Measurements from ENCODE around the gene CBFA2T2.

Gene CBFA2T2

DNA sequence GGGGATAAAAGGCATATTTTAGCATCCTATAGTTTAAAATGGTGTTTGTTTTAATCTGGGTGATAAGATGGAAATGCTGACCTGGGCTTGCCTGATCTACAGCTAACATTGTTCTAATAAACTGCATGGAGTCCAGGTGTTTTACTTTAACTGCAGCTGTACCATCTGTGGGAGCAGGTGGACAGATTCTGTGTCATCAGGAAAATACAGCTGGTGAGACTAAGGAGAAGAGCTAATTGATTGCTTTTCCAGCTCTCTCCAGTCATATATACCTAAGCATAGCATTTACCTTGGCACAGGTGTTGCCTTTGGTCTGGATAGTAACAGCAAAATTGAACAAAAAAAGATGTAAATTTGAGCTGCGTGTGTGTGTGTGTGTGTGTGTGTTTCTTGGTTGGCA lies 31.6 kb downstream of the CBFA2T2 start:
- TF ChIP-seq POLR2AphosphoS5 (IDR thresholded peaks at IDR 0.05; ENCODE audit: low read depth, low read length) (no peak), SIN3A (IDR thresholded peaks at IDR 0.05; ENCODE audit: borderline replicate concordance, insufficient read depth, low read length) (no peak), TAF1 (IDR thresholded peaks at IDR 0.05; ENCODE audit: borderline replicate concordance, insufficient read depth, low read length) (no peak), FOXP2 (optimal IDR thresholded peaks at IDR 0.05; ENCODE audit: borderline replicate concordance, extremely low read depth, extremely low read length, insufficient read depth) (no peak)
- TF ChIP-seq, protein P1, sequence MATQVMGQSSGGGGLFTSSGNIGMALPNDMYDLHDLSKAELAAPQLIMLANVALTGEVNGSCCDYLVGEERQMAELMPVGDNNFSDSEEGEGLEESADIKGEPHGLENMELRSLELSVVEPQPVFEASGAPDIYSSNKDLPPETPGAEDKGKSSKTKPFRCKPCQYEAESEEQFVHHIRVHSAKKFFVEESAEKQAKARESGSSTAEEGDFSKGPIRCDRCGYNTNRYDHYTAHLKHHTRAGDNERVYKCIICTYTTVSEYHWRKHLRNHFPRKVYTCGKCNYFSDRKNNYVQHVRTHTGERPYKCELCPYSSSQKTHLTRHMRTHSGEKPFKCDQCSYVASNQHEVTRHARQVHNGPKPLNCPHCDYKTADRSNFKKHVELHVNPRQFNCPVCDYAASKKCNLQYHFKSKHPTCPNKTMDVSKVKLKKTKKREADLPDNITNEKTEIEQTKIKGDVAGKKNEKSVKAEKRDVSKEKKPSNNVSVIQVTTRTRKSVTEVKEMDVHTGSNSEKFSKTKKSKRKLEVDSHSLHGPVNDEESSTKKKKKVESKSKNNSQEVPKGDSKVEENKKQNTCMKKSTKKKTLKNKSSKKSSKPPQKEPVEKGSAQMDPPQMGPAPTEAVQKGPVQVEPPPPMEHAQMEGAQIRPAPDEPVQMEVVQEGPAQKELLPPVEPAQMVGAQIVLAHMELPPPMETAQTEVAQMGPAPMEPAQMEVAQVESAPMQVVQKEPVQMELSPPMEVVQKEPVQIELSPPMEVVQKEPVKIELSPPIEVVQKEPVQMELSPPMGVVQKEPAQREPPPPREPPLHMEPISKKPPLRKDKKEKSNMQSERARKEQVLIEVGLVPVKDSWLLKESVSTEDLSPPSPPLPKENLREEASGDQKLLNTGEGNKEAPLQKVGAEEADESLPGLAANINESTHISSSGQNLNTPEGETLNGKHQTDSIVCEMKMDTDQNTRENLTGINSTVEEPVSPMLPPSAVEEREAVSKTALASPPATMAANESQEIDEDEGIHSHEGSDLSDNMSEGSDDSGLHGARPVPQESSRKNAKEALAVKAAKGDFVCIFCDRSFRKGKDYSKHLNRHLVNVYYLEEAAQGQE (IDR thresholded peaks at IDR 0.05; ENCODE audit: insufficient read depth in 1 of 2, low read depth in 2 of 2, low read length in 2 of 2) = no peak

DNA sequence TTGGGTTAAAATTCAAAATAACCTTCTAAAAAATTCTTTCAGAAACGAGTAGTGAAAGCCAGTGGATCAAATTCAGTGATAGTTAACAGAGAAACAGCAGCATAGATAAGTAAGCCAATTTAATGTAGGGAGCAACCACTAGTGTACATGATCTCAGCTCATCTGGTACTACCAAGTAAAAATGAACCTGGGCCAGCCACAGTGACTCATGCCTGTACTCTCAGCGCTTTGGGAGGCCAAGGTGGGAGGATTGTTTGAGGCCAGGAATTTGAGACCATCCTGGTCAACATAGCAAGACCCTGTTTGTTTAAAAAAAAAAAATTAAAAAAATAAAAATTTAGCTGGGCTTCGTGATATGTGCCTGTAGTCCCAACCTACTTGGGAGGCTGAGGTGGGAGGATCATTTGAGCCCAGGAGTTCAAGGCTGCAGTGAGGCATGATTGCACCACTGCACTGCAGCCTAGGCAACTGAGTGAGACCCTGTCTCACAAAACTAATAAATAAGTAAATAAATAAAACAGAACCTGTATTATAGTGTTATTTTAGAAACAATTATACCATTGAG lies 32.4 kb downstream of the CBFA2T2 start:
- TF ChIP-seq, protein P1 (IDR thresholded peaks at IDR 0.05; ENCODE audit: insufficient read depth in 1 of 2, low read depth in 2 of 2, low read length in 2 of 2) = no peak
- TF ChIP-seq POLR2AphosphoS5 (IDR thresholded peaks at IDR 0.05; ENCODE audit: low read depth, low read length) = no peak

DNA sequence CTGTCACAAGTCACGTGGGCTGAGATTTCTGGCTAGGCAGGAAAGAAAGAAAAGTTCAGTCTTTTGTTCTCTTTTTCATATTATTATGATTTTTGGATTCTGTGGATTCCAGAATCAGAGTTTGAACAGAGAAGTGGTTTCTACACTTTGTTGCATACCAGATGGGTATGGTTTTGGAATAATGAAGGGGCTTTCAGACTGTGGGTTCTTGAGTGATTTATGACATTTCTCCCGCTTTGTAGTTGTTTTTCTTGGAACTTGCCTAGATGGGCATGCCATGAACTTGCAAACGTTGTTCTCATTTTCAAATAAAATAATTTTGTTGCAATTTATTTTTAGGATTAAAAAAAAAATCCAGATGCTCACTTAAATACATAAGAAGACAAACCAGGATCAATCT lies 34.4 kb downstream of the CBFA2T2 start:
- TF ChIP-seq FOXP2 (optimal IDR thresholded peaks at IDR 0.05; ENCODE audit: borderline replicate concordance, extremely low read depth, extremely low read length, insufficient read depth) = no peak
- no peak for TF ChIP-seq SIN3A (IDR thresholded peaks at IDR 0.05; ENCODE audit: borderline replicate concordance, insufficient read depth, low read length)
- no peak for TF ChIP-seq POLR2AphosphoS5 (IDR thresholded peaks at IDR 0.05; ENCODE audit: low read depth, low read length)
- no peak for TF ChIP-seq TAF1 (IDR thresholded peaks at IDR 0.05; ENCODE audit: borderline replicate concordance, insufficient read depth, low read length)
- TF ChIP-seq, protein P1 (IDR thresholded peaks at IDR 0.05; ENCODE audit: insufficient read depth in 1 of 2, low read depth in 2 of 2, low read length in 2 of 2) = no peak

DNA sequence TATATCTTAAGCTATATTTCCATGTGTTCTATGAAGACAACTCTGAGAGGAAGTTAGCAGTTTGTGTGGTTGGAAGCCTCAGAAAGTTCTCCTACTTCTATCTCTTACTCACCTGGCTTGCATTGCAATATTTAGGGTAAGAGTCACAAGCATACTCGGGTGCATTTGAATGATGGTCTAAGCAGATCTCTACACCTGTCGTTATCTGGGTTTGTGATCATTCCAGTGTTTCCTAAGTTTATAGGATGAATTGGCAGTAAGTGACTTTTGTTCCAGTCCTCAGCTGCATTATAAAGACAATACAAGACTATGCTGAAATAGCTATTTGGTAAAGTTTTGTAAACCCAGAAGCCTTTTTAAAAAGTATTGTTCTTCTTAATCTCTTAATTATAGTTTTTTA lies 36.9 kb downstream of the CBFA2T2 start:
- no peak for TF ChIP-seq SIN3A (IDR thresholded peaks at IDR 0.05; ENCODE audit: borderline replicate concordance, insufficient read depth, low read length)
- TF ChIP-seq POLR2AphosphoS5 (IDR thresholded peaks at IDR 0.05; ENCODE audit: low read depth, low read length) = no peak
- TF ChIP-seq, protein P1 (IDR thresholded peaks at IDR 0.05; ENCODE audit: insufficient read depth in 1 of 2, low read depth in 2 of 2, low read length in 2 of 2) = no peak
- TF ChIP-seq FOXP2 (optimal IDR thresholded peaks at IDR 0.05; ENCODE audit: borderline replicate concordance, extremely low read depth, extremely low read length, insufficient read depth) = no peak
- no peak for TF ChIP-seq TAF1 (IDR thresholded peaks at IDR 0.05; ENCODE audit: borderline replicate concordance, insufficient read depth, low read length)

Measured in PFSK-1 (cell line).